ENCODE results near the gene SETDB2.

SETDB2 gene

DNA sequence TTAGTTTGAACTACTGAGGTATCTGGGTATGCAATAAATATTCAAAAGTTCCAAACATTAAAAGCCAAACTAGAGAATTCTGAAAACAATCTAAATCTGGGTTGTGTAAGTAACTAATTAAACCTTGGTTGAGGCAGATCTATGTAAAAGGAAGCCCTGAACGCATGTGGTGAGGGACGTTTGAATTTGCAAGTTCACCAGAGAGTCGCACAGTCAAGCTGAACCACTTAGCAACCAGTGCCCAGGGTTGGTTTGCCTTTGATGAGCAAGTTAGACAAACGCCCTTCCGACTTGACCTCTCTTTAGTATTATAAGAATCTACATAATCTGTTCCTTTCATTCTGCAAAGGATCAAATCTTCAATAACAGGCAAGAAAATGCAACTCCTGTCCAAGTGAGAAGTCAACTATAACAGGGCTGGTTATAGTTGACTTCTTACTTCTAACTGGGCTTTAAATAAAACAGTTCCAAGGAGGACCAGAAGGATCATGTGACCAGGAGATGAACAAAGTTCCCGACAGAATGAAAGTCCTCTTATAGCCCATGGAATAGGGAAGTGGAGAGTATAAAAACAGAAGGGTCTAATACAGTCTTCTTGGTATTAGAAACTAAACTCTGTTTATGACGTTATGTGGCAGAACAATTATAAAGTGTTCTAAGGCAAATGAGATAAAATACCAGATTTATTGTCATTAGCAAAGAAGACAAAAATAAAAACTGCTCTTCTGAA lies 92.2 kb downstream of the SETDB2 start:
- DNase-seq (ENCODE audit: low spot score) = no peak

DNA sequence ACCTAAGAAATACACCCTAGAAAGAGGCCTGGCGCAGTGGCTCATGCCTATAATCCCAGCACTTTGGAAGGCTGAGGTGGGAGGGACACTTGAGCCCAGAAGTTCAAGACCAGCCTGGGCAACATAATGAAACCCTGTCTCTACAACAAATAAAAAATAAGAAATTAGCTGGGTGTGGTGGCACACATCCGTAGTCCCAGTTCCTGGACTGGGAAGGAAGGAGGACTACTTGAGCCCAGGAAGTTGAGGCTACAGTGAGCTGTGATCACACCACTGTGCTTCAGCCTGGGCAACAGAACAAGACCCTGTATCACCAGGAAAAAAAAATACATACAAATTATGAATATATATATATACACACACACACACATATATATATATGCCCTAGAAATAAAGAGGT lies 94.3 kb downstream of the SETDB2 start:
- DNase-seq (ENCODE audit: low spot score) = no peak

DNA sequence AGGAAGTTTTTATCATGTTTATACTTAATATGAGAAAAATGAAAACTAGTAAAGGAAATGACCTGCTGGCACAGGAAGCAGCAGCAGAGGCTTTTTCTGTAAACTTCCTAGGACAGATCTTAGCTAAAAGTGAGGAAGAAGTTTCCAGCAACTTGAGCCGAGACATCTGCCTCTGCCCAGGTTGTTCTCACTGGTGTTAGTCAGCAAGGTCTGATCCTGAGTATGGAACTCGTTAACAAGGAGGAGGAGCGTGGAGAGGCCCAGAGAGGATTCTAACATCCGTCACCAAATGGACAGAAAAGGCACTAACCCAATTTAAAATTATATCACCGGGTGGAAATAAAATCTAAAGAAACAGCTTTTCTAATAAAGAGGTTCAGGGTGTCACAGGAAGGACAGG lies 95.2 kb downstream of the SETDB2 start:
- DNase-seq (ENCODE audit: low spot score) = no peak

DNA sequence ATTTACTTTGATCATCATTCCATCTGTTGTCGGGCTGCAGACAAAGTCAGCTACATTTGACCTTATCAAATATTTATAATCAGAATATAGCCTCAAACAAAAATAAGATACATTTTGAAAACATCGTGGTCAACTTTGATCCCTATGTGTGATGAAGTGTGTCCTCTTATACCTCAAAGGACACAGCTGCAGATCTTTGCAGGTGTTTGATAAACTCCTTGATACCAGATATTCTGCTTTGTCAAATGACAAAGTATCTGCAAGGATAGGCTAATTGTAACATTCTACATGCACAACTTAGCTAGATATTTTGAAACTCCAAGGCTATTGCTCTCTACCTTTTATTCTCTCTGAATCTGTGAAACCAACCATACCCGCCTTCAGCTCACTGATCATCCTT lies 95.7 kb downstream of the SETDB2 start:
- no peak for DNase-seq (ENCODE audit: low spot score)

DNA sequence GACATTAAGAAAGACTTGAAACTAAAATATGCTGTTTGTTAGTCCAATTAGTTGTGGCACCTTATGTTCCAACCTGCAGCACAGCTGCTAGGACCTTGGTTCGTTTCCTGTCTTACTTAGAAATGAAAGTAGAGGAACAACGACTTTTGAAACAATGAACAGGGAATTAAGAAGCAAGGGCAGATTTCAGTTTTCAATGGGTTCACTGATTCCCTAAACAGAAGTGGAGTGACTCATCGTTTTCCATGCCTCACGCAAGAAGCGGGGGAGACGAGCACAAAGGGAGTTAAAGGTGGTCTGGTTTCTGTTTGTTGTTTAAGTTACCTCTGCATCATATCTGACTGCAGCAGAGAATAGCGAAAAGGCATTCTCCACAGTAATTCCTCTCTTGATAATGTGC lies 96.5 kb downstream of the SETDB2 start:
- no peak for DNase-seq (ENCODE audit: low spot score)

DNA sequence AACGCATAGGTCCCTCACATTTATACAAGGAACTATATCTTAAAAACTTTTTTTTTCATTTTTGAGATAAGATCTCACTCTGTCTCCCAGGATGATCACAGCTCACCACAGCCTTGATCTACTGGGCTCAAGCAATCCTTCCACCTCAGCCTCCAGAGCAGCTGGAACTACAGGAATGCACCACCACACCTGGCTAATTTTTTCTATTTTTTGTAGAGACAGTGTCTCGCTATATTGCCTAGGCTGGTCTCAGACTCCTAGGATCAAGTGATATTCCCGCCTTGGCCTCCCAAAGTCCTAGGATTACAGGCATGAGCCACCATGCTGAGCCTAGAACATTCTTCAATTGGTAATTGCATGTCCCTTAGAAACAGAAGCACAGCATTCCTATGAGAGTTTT lies 99.6 kb downstream of the SETDB2 start:
- no peak for DNase-seq (ENCODE audit: low spot score)

Data from RKO (cell line).